Osteocyte (in vitro differentiated cells): ENCODE measurements around the gene MMP24OS. TPM values are rescaled to one million over a fixed set of nuclear protein-coding genes. Genes with fewer than 3 reads are reported as not detected.
"Not testable (repeated sequence)": the region's sequence is repeated elsewhere in the genome, so short reads cannot be mapped to it uniquely, and the experiment has no call there.

ENCODE experiments used
- DNase-seq: peaks from one replicate; pipeline ENCODE4 v3.0.0; 2021; ENCODE audit warnings: mixed read lengths; ENCODE audit not compliant: unreplicated experiment; ENCODE audit errors: extremely low spot score
- H3K27ac Mint-ChIP-seq: one replicate; pipeline ENCODE4 v1.8.0; 2021; ENCODE audit warnings: mild to moderate bottlenecking, mixed read lengths; ENCODE audit not compliant: unreplicated experiment
- H3K27me3 Mint-ChIP-seq: one replicate; pipeline ENCODE4 v1.8.0; 2021; ENCODE audit warnings: mixed read lengths; ENCODE audit not compliant: unreplicated experiment
- H3K36me3 Mint-ChIP-seq: one replicate; pipeline ENCODE4 v1.8.0; 2021; ENCODE audit warnings: mixed read lengths; ENCODE audit not compliant: unreplicated experiment
- H3K4me1 Mint-ChIP-seq: one replicate; pipeline ENCODE4 v1.8.0; 2021; ENCODE audit warnings: mixed read lengths; ENCODE audit not compliant: unreplicated experiment
- H3K4me3 Mint-ChIP-seq: one replicate; pipeline ENCODE4 v1.8.0; 2021; ENCODE audit warnings: mild to moderate bottlenecking, moderate library complexity, mixed read lengths; ENCODE audit not compliant: unreplicated experiment
- H3K9me3 Mint-ChIP-seq: one replicate; pipeline ENCODE4 v1.8.0; 2021; ENCODE audit warnings: mixed read lengths; ENCODE audit not compliant: unreplicated experiment
- total RNA-seq: library from RNA; stranded (reverse); gene quantifications from 2 replicates; pipeline ENCODE4 v1.2.1, GENCODE V29; 2021
- TF ChIP-seq, protein P1 (sequence below): fragments of 200-600 bp; sonication (generic); IDR thresholded peaks from 2 replicates; pipeline ENCODE4 v1.5.0; 2021; ENCODE audit warnings: antibody characterized with exemption, mild to moderate bottlenecking, moderate library complexity

MMP24OS gene
- total RNA-seq, 1 donor from 2014 or later = 120 TPM

DNA sequence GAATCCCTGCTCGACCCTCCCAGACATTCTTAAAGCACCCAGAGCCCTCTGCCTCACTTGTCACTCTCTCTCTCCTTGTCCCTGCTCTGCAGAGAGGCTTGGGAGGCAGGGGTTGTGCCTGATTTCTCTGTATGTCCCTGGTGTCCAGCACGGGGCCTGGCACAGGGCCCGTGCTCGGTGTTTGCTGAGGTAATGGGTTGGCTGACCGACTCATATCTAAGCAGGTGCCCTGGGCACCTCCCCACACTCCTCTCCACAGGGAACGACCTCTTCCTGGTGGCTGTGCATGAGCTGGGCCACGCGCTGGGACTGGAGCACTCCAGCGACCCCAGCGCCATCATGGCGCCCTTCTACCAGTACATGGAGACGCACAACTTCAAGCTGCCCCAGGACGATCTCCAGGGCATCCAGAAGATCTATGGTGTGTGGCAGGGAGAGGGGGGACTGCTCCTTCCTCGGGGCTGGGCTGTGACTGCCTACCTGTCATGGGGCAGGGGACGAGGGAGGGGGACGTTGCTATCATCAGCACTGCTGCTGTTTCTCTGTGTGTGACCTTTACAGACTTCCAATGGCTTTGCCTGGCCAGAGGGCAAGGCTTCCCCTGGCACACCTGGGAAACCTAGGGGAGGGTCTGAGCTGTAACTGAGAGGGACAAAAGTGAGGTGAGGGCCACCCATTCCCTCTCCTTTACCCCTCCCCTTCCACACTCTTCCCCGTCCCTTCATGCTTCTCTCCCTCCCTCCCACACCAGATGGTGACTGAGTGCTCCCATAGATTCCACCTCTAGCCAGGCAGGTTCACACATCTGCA lies 14.2 kb downstream of the MMP24OS start:
- peak overlapping the region; percentile 58 for H3K27ac Mint-ChIP-seq
- TF ChIP-seq, protein P1, sequence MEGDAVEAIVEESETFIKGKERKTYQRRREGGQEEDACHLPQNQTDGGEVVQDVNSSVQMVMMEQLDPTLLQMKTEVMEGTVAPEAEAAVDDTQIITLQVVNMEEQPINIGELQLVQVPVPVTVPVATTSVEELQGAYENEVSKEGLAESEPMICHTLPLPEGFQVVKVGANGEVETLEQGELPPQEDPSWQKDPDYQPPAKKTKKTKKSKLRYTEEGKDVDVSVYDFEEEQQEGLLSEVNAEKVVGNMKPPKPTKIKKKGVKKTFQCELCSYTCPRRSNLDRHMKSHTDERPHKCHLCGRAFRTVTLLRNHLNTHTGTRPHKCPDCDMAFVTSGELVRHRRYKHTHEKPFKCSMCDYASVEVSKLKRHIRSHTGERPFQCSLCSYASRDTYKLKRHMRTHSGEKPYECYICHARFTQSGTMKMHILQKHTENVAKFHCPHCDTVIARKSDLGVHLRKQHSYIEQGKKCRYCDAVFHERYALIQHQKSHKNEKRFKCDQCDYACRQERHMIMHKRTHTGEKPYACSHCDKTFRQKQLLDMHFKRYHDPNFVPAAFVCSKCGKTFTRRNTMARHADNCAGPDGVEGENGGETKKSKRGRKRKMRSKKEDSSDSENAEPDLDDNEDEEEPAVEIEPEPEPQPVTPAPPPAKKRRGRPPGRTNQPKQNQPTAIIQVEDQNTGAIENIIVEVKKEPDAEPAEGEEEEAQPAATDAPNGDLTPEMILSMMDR = no peak
- peaks cover 18% of the 10 kb centered on the region for H3K36me3 Mint-ChIP-seq
- no peak for DNase-seq
- peaks cover 12% of the 10 kb centered on the region for H3K4me1 Mint-ChIP-seq
- no peak overlapping the region for H3K4me3 Mint-ChIP-seq
- H3K9me3 Mint-ChIP-seq = no peaks in the 10 kb centered on the region
- no peaks in the 10 kb centered on the region for H3K27me3 Mint-ChIP-seq

DNA sequence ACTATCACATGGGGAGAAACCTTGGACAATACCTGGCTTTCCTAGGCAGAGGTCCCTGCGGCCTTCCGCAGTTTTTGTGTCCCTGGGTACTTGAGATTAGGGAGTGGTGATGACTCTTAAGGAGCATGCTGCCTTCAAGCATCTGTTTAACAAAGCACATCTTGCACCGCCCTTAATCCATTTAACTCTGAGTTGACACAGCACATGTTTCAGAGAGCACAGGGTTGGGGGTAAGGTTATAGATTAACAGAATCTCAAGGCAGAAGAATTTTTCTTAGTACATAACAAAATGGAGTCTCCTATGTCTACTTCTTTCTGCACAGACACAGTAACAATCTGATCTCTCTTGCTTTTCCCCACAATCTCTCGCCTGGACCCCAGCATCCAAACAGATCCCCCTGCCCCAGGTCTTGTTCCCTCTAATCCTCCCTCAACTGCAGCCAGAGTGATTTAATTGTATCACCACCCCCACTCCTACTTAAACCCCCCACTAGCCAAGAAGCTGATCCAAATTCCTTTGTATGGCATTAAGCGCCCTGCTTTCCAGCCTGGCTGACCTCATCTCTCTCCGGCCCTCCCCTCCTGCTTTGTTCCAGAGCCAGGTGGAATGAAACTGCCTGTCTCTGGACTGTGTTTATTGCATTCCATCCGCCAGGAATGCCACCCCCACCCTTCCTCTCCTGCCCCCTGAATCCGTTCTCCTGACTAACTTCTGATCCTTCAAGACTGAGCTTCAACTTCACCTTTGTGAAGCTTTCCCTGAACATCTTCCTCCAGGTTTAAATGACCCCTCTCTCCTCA lies 15.0 kb downstream of the MMP24OS start:
- H3K27me3 Mint-ChIP-seq, H3K4me3 Mint-ChIP-seq, H3K9me3 Mint-ChIP-seq, DNase-seq: not testable (repeated sequence)
- Mint-ChIP-seq H3K27ac (peak overlapping the region; percentile 58), H3K4me1 (peaks cover 12% of the 10 kb centered on the region), H3K36me3 (peaks cover 20% of the 10 kb centered on the region)

DNA sequence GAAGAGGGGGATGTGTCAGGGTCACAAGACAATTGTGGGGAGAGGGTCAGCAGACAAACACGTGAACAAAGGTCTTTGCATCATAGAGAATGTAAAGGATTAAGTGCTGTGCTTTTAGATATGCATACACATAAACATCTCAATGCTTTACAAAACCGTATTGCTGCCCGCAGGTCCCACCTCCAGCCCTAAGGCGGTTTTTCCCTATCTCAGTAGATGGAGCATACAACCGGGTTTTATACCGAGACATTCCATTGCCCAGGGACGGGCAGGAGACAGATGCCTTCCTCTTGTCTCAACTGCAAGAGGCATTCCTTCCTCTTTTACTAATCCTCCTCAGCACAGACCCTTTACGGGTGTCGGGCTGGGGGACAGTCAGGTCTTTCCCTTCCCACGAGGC lies 15.6 kb downstream of the MMP24OS start:
- not testable (repeated sequence) for H3K27me3 Mint-ChIP-seq, H3K27ac Mint-ChIP-seq, H3K9me3 Mint-ChIP-seq, H3K4me3 Mint-ChIP-seq, DNase-seq
- peaks cover 14% of the 10 kb centered on the region for H3K4me1 Mint-ChIP-seq
- peaks cover 16% of the 10 kb centered on the region for H3K36me3 Mint-ChIP-seq

- DNase-seq = no peak
- TF ChIP-seq, protein P1 = no peak
- peaks cover 12% of the 10 kb centered on the region for H3K36me3 Mint-ChIP-seq
- H3K4me1 Mint-ChIP-seq = peaks cover 14% of the 10 kb centered on the region
- no peaks in the 10 kb centered on the region for H3K9me3 Mint-ChIP-seq
- no peak overlapping the region for H3K4me3 Mint-ChIP-seq
- no peak overlapping the region for H3K27ac Mint-ChIP-seq
- no peaks in the 10 kb centered on the region for H3K27me3 Mint-ChIP-seq
Observed at GRCh38 chr20:35260426-35260825, 17.5 kb downstream of the MMP24OS start.

DNA sequence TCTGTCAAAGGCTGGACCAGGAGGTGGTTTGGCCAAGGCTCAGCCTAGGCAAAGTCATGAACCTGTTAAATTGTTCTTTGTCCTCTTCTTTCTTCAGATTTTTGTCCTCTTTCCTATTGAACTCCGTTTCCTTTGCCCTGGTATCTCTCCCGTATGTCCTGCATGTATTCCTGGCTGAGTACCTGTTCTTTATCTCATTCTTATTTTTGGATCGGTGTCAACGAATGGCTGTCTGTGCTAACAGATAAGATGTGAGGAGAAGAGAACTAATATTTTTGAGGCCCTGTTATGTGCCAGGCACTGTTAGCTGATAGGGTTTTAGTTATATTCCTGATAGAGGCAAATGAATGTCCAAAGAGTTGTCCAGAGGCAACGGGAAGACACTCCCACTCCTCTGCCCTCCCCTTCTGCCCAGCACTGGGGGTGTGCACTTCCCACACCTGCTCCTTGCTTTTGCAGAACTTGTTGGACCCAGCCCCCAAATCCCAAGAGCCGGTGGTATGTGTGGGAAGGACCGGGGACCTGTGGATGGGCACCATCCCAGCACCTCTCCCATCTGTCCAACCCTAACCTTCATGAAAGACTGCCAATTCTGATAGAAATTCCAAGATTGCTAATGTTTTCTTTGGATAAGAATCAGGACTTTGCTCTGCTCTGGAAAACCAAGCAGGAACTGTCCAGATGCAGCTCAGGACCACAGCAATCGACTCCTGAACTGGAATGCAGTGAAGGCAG lies 20.6 kb downstream of the MMP24OS start:
- no peaks in the 10 kb centered on the region for H3K9me3 Mint-ChIP-seq
- no peaks in the 10 kb centered on the region for H3K27me3 Mint-ChIP-seq
- no peak overlapping the region for H3K27ac Mint-ChIP-seq
- DNase-seq = no peak
- peaks cover 6% of the 10 kb centered on the region for H3K36me3 Mint-ChIP-seq
- no peak overlapping the region for H3K4me3 Mint-ChIP-seq
- peaks cover 2% of the 10 kb centered on the region for H3K4me1 Mint-ChIP-seq
- TF ChIP-seq, protein P1 = no peak
